ENCODE measurements around the gene ODR4.

The ODR4 gene

DNA sequence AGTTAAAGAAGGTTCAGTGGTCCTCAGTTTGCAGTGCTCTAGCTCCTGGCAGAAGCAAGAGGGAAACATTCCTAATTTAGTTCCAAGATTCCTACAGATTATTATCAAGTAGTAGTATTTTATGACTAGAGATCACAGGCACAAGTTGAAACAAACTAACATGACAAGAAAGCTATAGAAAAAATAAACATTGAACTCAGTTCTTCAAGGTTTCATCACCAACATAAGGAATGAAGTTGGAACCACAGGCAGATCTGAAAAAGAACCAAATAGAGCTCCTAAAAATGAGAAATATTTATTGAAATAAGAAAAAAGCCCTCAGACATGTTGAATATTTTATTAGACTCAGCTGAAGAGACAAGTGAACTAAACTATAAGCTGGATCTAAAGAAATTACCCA is 44.7 kb downstream of the ODR4 start:
- H3K9me3 ChIP-seq (ENCODE audit: control insufficient read depth in 2 of 2, low read length in 2 of 2): no peaks in the 10 kb centered on the region
- no peaks in the 10 kb centered on the region for H3K4me1 ChIP-seq (ENCODE audit: control insufficient read depth in 2 of 2, insufficient read depth in 2 of 2, low read length in 2 of 2)
- peak overlapping the region; percentile 9 to 11 for H3K27ac ChIP-seq (ENCODE audit: low read depth in 2 of 2, low read length in 2 of 2)
- H3K4me3 ChIP-seq (ENCODE audit: low read length in 2 of 2): no peak overlapping the region
- H3K27me3 ChIP-seq (ENCODE audit: control insufficient read depth in 2 of 2, insufficient read depth in 2 of 2, low read length in 2 of 2): no peaks in the 10 kb centered on the region
- H3K36me3 ChIP-seq (ENCODE audit: control insufficient read depth in 2 of 2, insufficient read depth in 2 of 2, low read length in 2 of 2): peaks cover 0 to 17% of the 10 kb centered on the region in 2 donors
- H3K9ac ChIP-seq (ENCODE audit: low read depth in 1 of 2, low read length in 2 of 2): no peak overlapping the region

DNA sequence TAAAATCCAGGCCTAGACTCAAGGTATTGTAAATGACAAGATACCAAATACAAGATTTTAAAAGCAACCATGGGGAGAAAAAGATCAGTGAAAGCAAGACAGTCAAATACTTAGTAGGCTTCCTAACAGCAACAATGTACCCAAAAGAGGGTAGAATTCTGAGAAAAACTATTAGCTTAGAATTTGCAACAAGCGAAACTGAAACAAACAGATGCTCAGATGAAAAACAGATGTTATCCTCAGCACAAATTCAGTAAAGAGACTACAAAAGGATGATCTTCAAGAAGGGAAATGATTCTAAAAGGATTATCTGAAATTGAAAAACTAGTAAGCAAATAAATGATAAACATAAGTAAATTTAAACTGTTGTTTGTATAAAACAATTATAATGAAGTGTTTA is 45.3 kb downstream of the ODR4 start:
- Histone ChIP-seq H3K27ac (ENCODE audit: low read depth in 2 of 2, low read length in 2 of 2) (peak overlapping the region; percentile 9 to 11), H3K9ac (ENCODE audit: low read depth in 1 of 2, low read length in 2 of 2) (no peak overlapping the region), H3K9me3 (ENCODE audit: control insufficient read depth in 2 of 2, low read length in 2 of 2) (no peaks in the 10 kb centered on the region), H3K27me3 (ENCODE audit: control insufficient read depth in 2 of 2, insufficient read depth in 2 of 2, low read length in 2 of 2) (no peaks in the 10 kb centered on the region), H3K4me1 (ENCODE audit: control insufficient read depth in 2 of 2, insufficient read depth in 2 of 2, low read length in 2 of 2) (no peaks in the 10 kb centered on the region), H3K36me3 (ENCODE audit: control insufficient read depth in 2 of 2, insufficient read depth in 2 of 2, low read length in 2 of 2) (peaks cover 0 to 17% of the 10 kb centered on the region in 2 donors), H3K4me3 (ENCODE audit: low read length in 2 of 2) (no peak overlapping the region)

DNA sequence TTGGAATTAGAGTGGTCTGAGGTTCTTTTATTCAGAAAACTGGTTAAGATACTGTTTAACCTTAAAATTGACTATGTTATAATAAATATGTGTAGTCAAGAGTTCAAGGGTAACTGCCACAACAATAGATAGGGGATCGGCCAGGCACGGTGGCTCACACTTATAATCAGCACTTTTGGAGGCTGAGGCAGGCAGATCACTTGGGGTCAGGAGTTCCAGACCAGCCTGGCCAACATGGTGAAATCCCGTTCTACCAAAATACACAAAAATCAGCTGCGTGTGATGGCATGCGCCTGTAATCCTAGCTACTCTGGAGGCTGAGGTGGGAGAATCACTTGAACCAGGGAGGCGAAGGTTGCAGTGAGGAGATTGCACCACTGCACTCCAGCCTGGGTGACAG is 45.8 kb downstream of the ODR4 start:
- H3K36me3 ChIP-seq (ENCODE audit: control insufficient read depth in 2 of 2, insufficient read depth in 2 of 2, low read length in 2 of 2): peaks cover 0 to 17% of the 10 kb centered on the region in 2 donors

DNA sequence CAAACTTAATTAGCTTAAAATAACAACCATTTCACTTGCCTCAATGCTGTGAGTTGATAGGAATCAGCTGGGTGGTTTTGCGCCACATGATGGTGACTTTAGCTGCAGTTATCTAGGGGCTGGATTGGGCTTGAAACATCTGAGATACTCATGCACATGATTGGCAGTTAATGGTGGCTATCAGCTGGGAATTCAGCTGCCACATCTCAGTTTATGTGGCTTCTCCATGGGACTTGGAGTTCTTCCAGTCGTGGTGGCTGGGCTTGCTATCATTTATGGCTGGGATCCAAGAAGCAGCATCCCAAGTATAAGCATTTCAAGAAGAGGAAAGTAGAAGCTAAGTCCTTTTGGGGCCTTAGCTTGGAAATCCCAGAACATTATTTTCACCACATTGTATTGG is 48.9 kb downstream of the ODR4 start:
- H3K9ac ChIP-seq (ENCODE audit: low read depth in 1 of 2, low read length in 2 of 2): no peak overlapping the region
- no peak overlapping the region for H3K4me3 ChIP-seq (ENCODE audit: low read length in 2 of 2)
- H3K9me3 ChIP-seq (ENCODE audit: control insufficient read depth in 2 of 2, low read length in 2 of 2): no peaks in the 10 kb centered on the region
- H3K36me3 ChIP-seq (ENCODE audit: control insufficient read depth in 2 of 2, insufficient read depth in 2 of 2, low read length in 2 of 2): peaks cover 0 to 4% of the 10 kb centered on the region in 2 donors
- no peak overlapping the region for H3K27ac ChIP-seq (ENCODE audit: low read depth in 2 of 2, low read length in 2 of 2)
- no peaks in the 10 kb centered on the region for H3K27me3 ChIP-seq (ENCODE audit: control insufficient read depth in 2 of 2, insufficient read depth in 2 of 2, low read length in 2 of 2)
- H3K4me1 ChIP-seq (ENCODE audit: control insufficient read depth in 2 of 2, insufficient read depth in 2 of 2, low read length in 2 of 2): no peaks in the 10 kb centered on the region

More for the DNA sequence above, 45.8 kb downstream of the ODR4 start:
- no peak overlapping the region for H3K4me3 ChIP-seq (ENCODE audit: low read length in 2 of 2)
- no peaks in the 10 kb centered on the region for H3K4me1 ChIP-seq (ENCODE audit: control insufficient read depth in 2 of 2, insufficient read depth in 2 of 2, low read length in 2 of 2)
- no peak overlapping the region for H3K27ac ChIP-seq (ENCODE audit: low read depth in 2 of 2, low read length in 2 of 2)
- no peak overlapping the region for H3K9ac ChIP-seq (ENCODE audit: low read depth in 1 of 2, low read length in 2 of 2)
- H3K27me3 ChIP-seq (ENCODE audit: control insufficient read depth in 2 of 2, insufficient read depth in 2 of 2, low read length in 2 of 2): no peaks in the 10 kb centered on the region
- no peaks in the 10 kb centered on the region for H3K9me3 ChIP-seq (ENCODE audit: control insufficient read depth in 2 of 2, low read length in 2 of 2)

DNA sequence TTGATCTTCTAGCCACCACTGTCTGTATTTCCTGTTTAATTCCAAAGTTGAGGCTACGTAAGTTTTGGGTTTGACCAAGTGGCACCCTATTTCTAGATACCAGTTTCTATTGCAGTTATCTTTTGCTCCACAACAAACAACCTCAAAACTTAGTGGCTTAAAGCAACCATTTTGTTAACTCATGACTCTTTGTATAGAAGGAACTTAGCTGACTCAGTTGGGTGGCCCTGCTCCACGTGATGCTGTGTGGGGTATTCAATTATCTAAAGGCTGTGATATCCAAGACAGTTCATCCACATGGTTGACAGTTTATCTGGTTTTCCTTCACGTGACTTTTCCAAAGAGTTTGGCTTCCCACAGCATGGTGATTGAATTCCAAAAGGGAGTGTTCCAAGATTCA is 50.5 kb downstream of the ODR4 start:
- Histone ChIP-seq H3K9ac (ENCODE audit: low read depth in 1 of 2, low read length in 2 of 2) (no peak overlapping the region), H3K27me3 (ENCODE audit: control insufficient read depth in 2 of 2, insufficient read depth in 2 of 2, low read length in 2 of 2) (no peaks in the 10 kb centered on the region), H3K4me1 (ENCODE audit: control insufficient read depth in 2 of 2, insufficient read depth in 2 of 2, low read length in 2 of 2) (no peaks in the 10 kb centered on the region), H3K4me3 (ENCODE audit: low read length in 2 of 2) (no peak overlapping the region), H3K27ac (ENCODE audit: low read depth in 2 of 2, low read length in 2 of 2) (no peak overlapping the region), H3K9me3 (ENCODE audit: control insufficient read depth in 2 of 2, low read length in 2 of 2) (no peaks in the 10 kb centered on the region), H3K36me3 (ENCODE audit: control insufficient read depth in 2 of 2, insufficient read depth in 2 of 2, low read length in 2 of 2) (no peaks in the 10 kb centered on the region)

DNA sequence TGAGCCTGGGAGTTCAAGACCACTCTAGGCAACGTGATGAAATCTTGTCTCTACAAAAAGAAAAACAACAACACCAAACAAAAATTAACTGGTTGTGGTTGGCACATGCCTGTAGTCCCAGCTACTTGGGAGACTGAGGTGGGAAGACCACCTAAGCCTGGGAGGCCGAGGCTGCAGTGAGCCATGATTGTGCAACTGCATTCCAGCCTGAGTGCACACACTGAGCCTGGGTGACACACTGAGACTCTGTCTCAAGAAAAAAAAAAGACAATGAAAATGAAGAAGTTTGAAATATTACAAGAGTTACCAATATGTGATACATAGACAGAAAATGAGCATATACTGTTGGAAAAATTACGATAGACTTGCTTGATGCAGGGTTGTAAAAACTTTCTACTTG is 53.4 kb downstream of the ODR4 start:
- Histone ChIP-seq H3K4me3 (ENCODE audit: low read length in 2 of 2) (no peak overlapping the region), H3K36me3 (ENCODE audit: control insufficient read depth in 2 of 2, insufficient read depth in 2 of 2, low read length in 2 of 2) (no peaks in the 10 kb centered on the region), H3K9me3 (ENCODE audit: control insufficient read depth in 2 of 2, low read length in 2 of 2) (no peaks in the 10 kb centered on the region), H3K27me3 (ENCODE audit: control insufficient read depth in 2 of 2, insufficient read depth in 2 of 2, low read length in 2 of 2) (no peaks in the 10 kb centered on the region), H3K27ac (ENCODE audit: low read depth in 2 of 2, low read length in 2 of 2) (no peak overlapping the region), H3K4me1 (ENCODE audit: control insufficient read depth in 2 of 2, insufficient read depth in 2 of 2, low read length in 2 of 2) (no peaks in the 10 kb centered on the region), H3K9ac (ENCODE audit: low read depth in 1 of 2, low read length in 2 of 2) (no peak overlapping the region)

DNA sequence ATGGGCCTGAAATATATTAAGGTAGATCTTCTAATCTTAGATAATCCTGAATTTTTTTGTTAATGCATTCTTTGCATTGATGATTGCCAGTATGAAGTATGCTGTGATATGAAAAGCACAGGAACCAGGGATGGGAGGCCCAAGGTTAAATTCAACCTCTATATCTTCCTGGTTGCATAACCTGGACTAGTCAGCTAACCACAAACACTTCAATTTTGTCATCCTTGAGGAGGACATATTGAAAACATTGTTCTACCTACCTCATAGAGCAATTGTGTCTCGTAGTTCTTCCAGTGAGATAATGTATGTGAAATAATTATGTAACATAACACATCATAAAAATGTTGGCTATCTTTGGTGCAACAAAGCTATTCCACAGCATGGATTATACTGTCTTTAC is 59.7 kb downstream of the ODR4 start:
- Histone ChIP-seq H3K27me3 (ENCODE audit: control insufficient read depth in 2 of 2, insufficient read depth in 2 of 2, low read length in 2 of 2) (no peaks in the 10 kb centered on the region), H3K4me3 (ENCODE audit: low read length in 2 of 2) (no peak overlapping the region), H3K9ac (ENCODE audit: low read depth in 1 of 2, low read length in 2 of 2) (no peak overlapping the region), H3K4me1 (ENCODE audit: control insufficient read depth in 2 of 2, insufficient read depth in 2 of 2, low read length in 2 of 2) (no peaks in the 10 kb centered on the region), H3K36me3 (ENCODE audit: control insufficient read depth in 2 of 2, insufficient read depth in 2 of 2, low read length in 2 of 2) (no peaks in the 10 kb centered on the region), H3K27ac (ENCODE audit: low read depth in 2 of 2, low read length in 2 of 2) (no peak overlapping the region), H3K9me3 (ENCODE audit: control insufficient read depth in 2 of 2, low read length in 2 of 2) (no peaks in the 10 kb centered on the region)

DNA sequence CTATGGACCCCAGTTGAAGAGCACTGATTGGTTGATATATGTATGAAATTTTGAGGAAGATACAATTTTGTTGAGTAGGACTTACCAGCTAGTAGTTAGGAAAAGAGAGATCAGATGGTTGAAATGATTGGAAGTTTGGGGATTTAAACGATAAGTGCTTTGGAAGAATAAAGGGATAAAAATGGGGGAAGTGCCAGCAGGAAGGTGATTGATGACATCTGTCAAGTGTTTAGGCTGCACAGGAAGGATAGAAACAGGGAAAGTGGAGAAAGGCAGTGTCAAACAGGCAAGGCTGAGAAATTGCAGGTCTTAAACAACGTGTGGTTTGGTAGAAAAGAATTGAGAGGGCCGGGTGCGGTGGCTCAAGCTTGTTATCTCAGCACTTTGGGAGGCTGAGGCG is 62.9 kb downstream of the ODR4 start:
- H3K4me3 ChIP-seq (ENCODE audit: low read length in 2 of 2): no peak overlapping the region
- H3K9ac ChIP-seq (ENCODE audit: low read depth in 1 of 2, low read length in 2 of 2): no peak overlapping the region
- no peaks in the 10 kb centered on the region for H3K4me1 ChIP-seq (ENCODE audit: control insufficient read depth in 2 of 2, insufficient read depth in 2 of 2, low read length in 2 of 2)
- no peak overlapping the region for H3K27ac ChIP-seq (ENCODE audit: low read depth in 2 of 2, low read length in 2 of 2)
- H3K36me3 ChIP-seq (ENCODE audit: control insufficient read depth in 2 of 2, insufficient read depth in 2 of 2, low read length in 2 of 2): no peaks in the 10 kb centered on the region
- no peaks in the 10 kb centered on the region for H3K27me3 ChIP-seq (ENCODE audit: control insufficient read depth in 2 of 2, insufficient read depth in 2 of 2, low read length in 2 of 2)
- no peaks in the 10 kb centered on the region for H3K9me3 ChIP-seq (ENCODE audit: control insufficient read depth in 2 of 2, low read length in 2 of 2)

DNA sequence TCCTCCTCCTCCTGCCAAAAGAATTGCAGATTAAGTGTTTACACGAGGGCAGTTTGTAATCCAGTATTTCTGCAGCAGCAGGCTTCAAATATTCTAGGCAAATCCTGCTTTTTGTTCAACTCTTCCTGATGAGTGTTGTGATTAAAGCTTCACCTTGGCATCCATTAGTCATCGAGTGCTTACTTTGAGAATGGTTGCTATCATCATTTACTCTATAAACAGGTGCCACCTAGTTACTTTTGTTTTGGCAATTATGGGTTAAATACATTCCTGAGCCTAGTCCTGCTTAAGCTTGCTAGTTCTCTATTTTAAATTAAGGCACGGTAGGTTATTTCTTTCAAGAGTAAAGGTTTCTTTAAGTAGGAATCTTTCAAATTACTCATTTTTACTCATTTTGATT is 64.9 kb downstream of the ODR4 start:
- no peaks in the 10 kb centered on the region for H3K36me3 ChIP-seq (ENCODE audit: control insufficient read depth in 2 of 2, insufficient read depth in 2 of 2, low read length in 2 of 2)
- H3K27ac ChIP-seq (ENCODE audit: low read depth in 2 of 2, low read length in 2 of 2): no peak overlapping the region
- H3K9me3 ChIP-seq (ENCODE audit: control insufficient read depth in 2 of 2, low read length in 2 of 2): no peaks in the 10 kb centered on the region
- H3K4me1 ChIP-seq (ENCODE audit: control insufficient read depth in 2 of 2, insufficient read depth in 2 of 2, low read length in 2 of 2): no peaks in the 10 kb centered on the region
- no peak overlapping the region for H3K4me3 ChIP-seq (ENCODE audit: low read length in 2 of 2)
- no peak overlapping the region for H3K9ac ChIP-seq (ENCODE audit: low read depth in 1 of 2, low read length in 2 of 2)
- H3K27me3 ChIP-seq (ENCODE audit: control insufficient read depth in 2 of 2, insufficient read depth in 2 of 2, low read length in 2 of 2): no peaks in the 10 kb centered on the region

DNA sequence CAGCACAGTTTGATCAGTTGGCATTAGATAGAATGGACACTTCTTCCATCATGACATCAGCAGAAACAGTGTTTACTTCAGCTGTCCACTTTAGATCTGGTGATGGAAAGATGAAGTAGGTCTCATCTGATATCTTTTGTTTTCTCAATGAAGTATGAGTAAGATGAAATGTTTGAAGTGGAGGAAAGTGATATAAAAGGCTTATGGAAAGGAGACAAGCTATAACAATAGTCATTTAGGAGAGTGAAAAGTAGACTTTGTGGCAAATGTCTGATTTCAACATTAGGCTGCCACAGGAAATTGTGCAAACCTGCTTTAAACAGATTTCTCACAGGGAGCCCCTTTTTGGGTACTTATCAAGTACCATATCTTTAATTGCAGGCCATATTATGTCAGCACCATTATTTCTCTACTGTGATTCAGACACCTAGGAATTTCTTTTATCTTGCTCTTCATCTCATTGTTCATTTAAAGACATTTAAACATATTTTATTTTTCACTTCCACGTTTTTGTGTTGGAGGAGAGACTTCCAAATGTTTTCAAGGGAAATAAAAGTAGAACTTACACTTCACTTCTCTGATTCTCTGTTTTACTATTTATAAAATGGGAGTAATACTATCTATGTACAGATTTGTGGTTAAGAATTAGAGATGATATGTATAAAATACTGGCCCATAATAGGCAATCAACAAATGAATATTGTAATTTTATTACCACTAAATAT is 67.2 kb downstream of the ODR4 start:
- no peaks in the 10 kb centered on the region for H3K36me3 ChIP-seq (ENCODE audit: control insufficient read depth in 2 of 2, insufficient read depth in 2 of 2, low read length in 2 of 2)
- no peak overlapping the region for H3K4me3 ChIP-seq (ENCODE audit: low read length in 2 of 2)
- no peaks in the 10 kb centered on the region for H3K9me3 ChIP-seq (ENCODE audit: control insufficient read depth in 2 of 2, low read length in 2 of 2)
- H3K27ac ChIP-seq (ENCODE audit: low read depth in 2 of 2, low read length in 2 of 2): no peak overlapping the region
- H3K4me1 ChIP-seq (ENCODE audit: control insufficient read depth in 2 of 2, insufficient read depth in 2 of 2, low read length in 2 of 2): no peaks in the 10 kb centered on the region
- H3K9ac ChIP-seq (ENCODE audit: low read depth in 1 of 2, low read length in 2 of 2): no peak overlapping the region
- no peaks in the 10 kb centered on the region for H3K27me3 ChIP-seq (ENCODE audit: control insufficient read depth in 2 of 2, insufficient read depth in 2 of 2, low read length in 2 of 2)

DNA sequence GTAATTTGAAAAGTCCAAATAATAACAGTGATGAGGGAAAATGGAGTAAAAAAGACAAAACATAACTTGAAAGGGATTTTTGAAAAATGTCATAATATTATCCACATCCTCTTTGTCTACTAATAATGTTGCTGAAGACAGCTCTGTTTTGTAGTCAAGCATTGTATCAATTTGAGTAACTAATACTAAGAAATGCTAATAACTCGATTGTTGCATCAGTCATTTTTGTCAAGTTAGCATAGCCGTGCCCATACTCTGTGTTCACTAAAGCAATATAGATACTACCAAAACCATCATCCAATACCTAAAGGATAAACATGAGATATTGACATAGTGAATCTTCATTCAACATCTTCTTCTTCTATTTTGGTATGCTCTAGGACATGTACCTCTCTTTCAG is 68.0 kb downstream of the ODR4 start:
- Histone ChIP-seq H3K9ac (ENCODE audit: low read depth in 1 of 2, low read length in 2 of 2) (no peak overlapping the region), H3K4me3 (ENCODE audit: low read length in 2 of 2) (no peak overlapping the region), H3K4me1 (ENCODE audit: control insufficient read depth in 2 of 2, insufficient read depth in 2 of 2, low read length in 2 of 2) (no peaks in the 10 kb centered on the region), H3K36me3 (ENCODE audit: control insufficient read depth in 2 of 2, insufficient read depth in 2 of 2, low read length in 2 of 2) (no peaks in the 10 kb centered on the region), H3K9me3 (ENCODE audit: control insufficient read depth in 2 of 2, low read length in 2 of 2) (no peaks in the 10 kb centered on the region), H3K27ac (ENCODE audit: low read depth in 2 of 2, low read length in 2 of 2) (no peak overlapping the region), H3K27me3 (ENCODE audit: control insufficient read depth in 2 of 2, insufficient read depth in 2 of 2, low read length in 2 of 2) (no peaks in the 10 kb centered on the region)

All from mucosa of rectum (tissue), 2 donors.